Prostate gland (tissue), 2 donors: ENCODE data around the gene TIGIT.
A peak's percentile ranks its signal among the peaks of the same experiment; 100 is the strongest.

Experiments
- CTCF ChIP-seq, 4 experiments: fragments of 200-600 bp in 2 of 4; fragments of 450-650 bp in 2 of 4; sonication (generic) in 2 of 4; IDR thresholded peaks; 1 replicate in 3 of 4; 2 replicates in 1 of 4; pipeline ENCODE4 v1.5.1; 2016 to 2019; ENCODE audit warnings: antibody characterized with exemption in 4 of 4, mild to moderate bottlenecking in 2 of 4, moderate library complexity in 2 of 4
- POLR2A ChIP-seq: fragments of 450-650 bp; IDR thresholded peaks from one replicate; pipeline ENCODE4 v1.6.1; 2016; ENCODE audit warnings: antibody characterized with exemption, mild to moderate bottlenecking

- TF ChIP-seq POLR2A = no peak
- peak in 1 of 4 experiments; percentile 31 for TF ChIP-seq CTCF (IDR thresholded peaks at IDR 0.05)
Observed at GRCh38 chr3:114336122-114336697, 42.4 kb downstream of the TIGIT start.
